Right renal cortex interstitium (tissue), 3 donors: Measurements from ENCODE around the gene MLLT10. TPM values are rescaled to one million over a fixed set of nuclear protein-coding genes. Genes with fewer than 3 reads are reported as not detected.
"Not testable (repeated sequence)": the region's sequence is repeated elsewhere in the genome, so short reads cannot be mapped to it uniquely, and the experiment has no call there.

Experiments used
- DNase-seq, 3 donors: peaks; one replicate each; pipeline ENCODE4 v3.0.0-alpha.2; 2013; ENCODE audit warnings: low read depth in 3 of 3, low spot score in 2 of 3
- polyA plus RNA-seq, 3 donors: library from polyadenylated mRNA; unstranded; fragments of 120-200 nt; gene quantifications; one replicate each; pipeline ENCODE4 v1.2.1, GENCODE V29; 2013; ENCODE audit not compliant: insufficient read length in 3 of 3

The MLLT10 gene
- polyA plus RNA-seq, 3 donors, result 46.6 to 51.1 (median 49.0) TPM

GRCh38 chr10:21626457-21627161 is 92.6 kb downstream of the MLLT10 start:
- no peak for DNase-seq

DNA sequence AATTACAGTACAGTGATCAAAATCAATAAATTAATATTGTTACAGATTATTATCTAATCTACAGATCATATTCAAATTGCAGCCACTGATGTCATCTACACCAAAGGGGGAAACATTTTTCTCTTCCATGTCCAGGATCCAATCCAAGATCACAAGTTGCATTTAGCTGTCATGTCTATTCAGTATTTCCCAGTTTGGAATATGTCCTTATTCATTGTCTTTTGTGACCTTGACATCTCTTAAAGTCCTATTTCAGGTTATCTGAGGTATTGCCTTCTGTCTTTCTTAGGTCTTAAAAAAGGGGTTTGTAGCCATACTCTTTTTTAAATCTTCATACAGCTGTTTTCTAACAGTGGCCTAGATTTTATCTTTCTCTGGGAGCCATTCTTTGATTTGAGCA is 93.3 kb downstream of the MLLT10 start:
- DNase-seq, result no peak

- no peak for DNase-seq
These were observed 94.0 kb downstream of the MLLT10 start for GRCh38 chr10:21628023-21628422.

- not testable (repeated sequence) for DNase-seq
These were observed 94.6 kb downstream of the MLLT10 start for GRCh38 chr10:21628645-21629044.

- no peak for DNase-seq
These were observed 100.8 kb downstream of the MLLT10 start for GRCh38 chr10:21634599-21635365.

GRCh38 chr10:21637795-21638194 is 103.8 kb downstream of the MLLT10 start:
- no peak for DNase-seq

DNA sequence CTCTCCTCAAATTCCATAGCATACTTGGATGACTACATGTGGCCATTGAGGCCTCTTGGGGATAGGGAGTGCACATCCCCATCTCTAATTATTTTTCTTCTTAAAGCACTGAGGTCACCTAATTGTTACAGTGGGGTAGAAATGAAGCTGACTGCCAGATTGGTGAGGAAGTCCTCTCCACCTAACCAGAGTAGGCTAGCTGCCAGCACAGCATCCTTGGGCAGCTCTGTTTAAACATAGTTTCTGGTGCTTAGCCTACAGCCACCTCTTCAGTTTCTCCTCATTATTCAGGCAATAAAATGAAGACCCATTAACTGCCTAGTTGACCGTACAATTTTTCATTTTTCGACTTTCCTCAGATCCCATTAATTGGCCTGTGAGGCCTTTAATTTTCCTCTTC is 104.6 kb downstream of the MLLT10 start:
- no peak for DNase-seq

DNA sequence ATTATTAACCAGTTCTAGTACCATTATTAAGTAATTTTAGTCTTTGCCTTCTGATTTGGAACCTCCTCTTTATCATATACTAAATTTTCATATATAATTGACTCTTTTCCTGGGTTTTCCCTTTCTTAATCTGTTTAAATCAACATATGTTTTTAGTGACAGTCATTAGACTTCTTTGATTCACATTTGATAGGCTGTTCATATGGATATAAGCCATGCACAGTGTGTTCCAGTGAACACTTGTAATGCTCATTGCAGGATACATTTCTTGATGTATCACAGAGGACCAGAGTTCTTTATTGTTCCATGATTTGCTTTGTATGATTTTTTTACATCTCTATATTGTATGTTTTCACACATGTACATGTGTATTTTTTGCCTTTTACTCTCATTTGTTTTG is 114.0 kb downstream of the MLLT10 start:
- DNase-seq, result no peak

DNA sequence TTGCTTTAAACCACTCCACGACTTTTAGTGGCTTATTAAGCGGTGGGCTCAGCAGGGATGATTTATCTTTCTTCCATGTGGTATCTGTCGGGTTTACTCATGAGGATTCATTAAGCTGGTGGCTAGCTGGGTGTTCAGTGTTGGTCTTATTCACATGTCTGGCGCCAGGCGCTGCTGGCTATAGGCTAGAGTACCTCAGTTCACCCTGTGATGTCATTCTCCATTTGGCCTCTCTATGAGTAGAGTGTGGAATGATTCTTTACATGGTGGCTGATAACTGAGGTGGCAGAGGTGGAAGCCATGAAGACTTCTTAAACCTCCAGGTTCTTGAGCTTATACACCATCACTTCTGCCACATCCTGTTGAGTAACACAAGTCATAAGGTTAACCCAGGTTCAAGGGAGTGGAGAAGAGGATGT is 115.4 kb downstream of the MLLT10 start:
- DNase-seq, result no peak

DNA sequence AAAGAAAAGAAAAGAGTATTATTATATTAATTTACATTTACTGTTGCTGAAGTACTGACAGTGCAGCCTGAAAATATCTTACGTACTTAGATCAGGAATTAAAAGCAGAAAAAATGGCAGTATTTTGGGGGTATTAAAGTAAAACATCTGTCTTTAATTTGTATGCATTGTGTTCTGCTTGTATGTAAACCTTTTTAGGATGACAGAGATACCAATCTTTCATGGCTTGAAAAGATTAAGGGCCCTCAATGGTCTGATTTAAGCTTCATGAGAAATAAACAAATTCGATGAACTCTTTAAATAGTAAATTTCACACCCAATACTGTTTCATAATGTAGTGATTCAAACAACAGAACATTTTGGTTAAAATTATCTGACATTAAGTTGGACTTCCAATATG is 116.3 kb downstream of the MLLT10 start:
- DNase-seq, result no peak

DNA sequence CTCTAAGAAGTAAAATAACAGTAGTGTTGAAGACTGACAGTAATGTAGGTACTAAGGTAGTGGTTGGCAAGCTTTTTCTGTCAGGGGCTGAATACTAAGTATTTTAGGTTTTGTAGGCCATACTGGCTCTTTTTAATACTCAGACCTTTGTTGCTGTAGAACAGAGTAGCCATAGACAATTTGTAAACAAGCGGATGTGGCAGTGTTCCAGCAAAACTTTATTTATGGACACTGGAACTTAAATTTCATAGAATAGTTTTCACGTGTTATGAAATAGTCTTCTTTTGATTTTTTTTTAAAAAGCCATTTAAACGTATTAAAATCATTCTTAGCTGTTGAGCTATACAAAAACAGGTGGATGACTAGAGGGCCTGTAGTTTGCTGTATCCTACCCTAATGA is 121.2 kb downstream of the MLLT10 start:
- no peak for DNase-seq

- DNase-seq, result no peak
These were observed 121.7 kb downstream of the MLLT10 start for GRCh38 chr10:21655687-21656086.

- DNase-seq, result no peak
These were observed 127.1 kb downstream of the MLLT10 start for GRCh38 chr10:21661087-21661486.

DNA sequence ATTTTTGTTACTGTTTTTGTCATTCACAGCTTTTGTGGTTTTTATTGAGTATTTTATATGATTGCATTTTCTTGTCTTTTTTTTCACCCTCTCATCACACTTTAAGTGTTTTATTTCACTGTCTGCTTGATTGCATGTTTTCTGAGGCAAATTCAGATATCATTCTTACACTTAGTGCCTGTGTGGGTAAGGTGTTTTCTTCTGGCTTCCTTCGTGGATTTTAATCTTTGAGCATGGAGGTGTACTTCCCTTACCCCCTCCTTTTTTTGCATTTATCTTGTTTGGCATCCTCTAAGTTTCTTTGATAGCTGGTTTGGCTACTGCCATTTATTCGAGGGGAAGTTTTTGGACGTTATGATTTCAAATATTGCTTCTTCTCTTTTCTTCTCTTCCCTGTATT is 127.9 kb downstream of the MLLT10 start:
- DNase-seq, result no peak

- no peak for DNase-seq
These were observed 128.6 kb downstream of the MLLT10 start for GRCh38 chr10:21662635-21663034.

DNA sequence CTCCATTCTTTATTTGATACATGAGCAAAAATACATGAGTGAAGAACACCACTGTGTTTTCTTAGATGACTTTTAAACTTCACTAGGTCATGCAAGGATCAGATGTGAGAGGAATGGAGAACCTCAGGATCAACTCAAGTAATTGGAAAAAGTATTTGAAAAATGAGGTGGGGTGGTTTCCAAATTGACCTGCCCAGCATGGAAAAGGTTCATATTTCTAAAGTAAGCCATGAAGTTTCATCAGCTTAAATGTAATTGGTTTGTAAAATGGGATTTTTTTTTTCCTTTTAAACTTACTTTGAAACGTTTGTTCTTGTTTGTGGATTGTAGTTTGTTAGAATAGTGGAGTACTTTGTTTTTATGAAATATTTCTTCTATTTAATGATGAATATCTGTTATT is 134.8 kb downstream of the MLLT10 start:
- no peak for DNase-seq

GRCh38 chr10:21670391-21670790 is 136.4 kb downstream of the MLLT10 start:
- no peak for DNase-seq

DNA sequence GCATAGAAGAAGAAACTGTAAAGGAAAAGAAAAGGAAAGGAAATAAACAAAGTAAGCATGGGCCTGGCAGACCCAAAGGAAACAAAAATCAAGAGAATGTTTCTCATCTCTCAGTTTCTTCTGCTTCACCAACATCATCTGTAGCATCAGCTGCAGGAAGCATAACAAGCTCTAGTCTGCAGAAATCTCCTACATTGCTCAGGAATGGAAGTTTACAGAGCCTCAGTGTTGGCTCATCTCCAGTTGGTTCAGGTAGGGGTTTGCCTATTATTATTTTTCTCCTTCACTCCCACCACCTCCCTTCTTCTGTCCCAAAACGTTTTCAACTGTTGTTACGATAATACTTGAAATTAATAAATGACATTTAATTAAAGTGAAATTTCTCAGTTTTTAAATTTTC is 139.6 kb downstream of the MLLT10 start:
- no peak for DNase-seq

- no peak for DNase-seq
These were observed 141.2 kb downstream of the MLLT10 start for GRCh38 chr10:21675157-21675796.

GRCh38 chr10:21677551-21677950 is 143.5 kb downstream of the MLLT10 start:
- DNase-seq, result no peak

- DNase-seq, result no peak
These were observed 147.1 kb downstream of the MLLT10 start for GRCh38 chr10:21681156-21681555.
